Left ventricle myocardium superior (tissue), 1 donor: ENCODE data around the gene SLTM. TPM values are rescaled to one million over a fixed set of nuclear protein-coding genes. Genes with fewer than 3 reads are reported as not detected.
"Not testable (repeated sequence)": the region's sequence is repeated elsewhere in the genome, so short reads cannot be mapped to it uniquely, and the experiment has no call there.

Source experiments
- ATAC-seq: fragments of 200-7000 bp; cut with Tn5 transposase; one replicate; pipeline ENCODE4 v1.9.1; 2020; ENCODE audit warnings: mild to moderate bottlenecking, moderate library complexity
- DNase-seq: peaks from one replicate; pipeline ENCODE4 v3.0.0-alpha.2; 2020
- intact Hi-C: fragments of 100-400 bp; cut with micrococcal nuclease; formaldehyde crosslinking; loops from one replicate; pipeline ENCODE4 v1.11.0; 2022
- total RNA-seq: library from RNA; stranded (reverse); fragmentation: NEBNext Ultra II Directional; extraction: Animal tissue kit (Norgen Biotek cat#: 25700); gene quantifications from one replicate; pipeline ENCODE4 v1.2.1, GENCODE V29; 2021
- donor health status: DM: no; HTN: yes; CAD: no; lungs with severe emphysema.

SLTM gene
- total RNA-seq, 1 donor from 2014 or later = 43.8 TPM

GRCh38 chr15:58886921-58887320, 46.6 kb downstream of the SLTM start:
- ATAC-seq = no peak
- intact Hi-C loops = no loop called here
- DNase-seq = no peak

GRCh38 chr15:58883926-58884325, 49.6 kb downstream of the SLTM start:
- DNase-seq, ATAC-seq, intact Hi-C loops: not testable (repeated sequence)

DNA sequence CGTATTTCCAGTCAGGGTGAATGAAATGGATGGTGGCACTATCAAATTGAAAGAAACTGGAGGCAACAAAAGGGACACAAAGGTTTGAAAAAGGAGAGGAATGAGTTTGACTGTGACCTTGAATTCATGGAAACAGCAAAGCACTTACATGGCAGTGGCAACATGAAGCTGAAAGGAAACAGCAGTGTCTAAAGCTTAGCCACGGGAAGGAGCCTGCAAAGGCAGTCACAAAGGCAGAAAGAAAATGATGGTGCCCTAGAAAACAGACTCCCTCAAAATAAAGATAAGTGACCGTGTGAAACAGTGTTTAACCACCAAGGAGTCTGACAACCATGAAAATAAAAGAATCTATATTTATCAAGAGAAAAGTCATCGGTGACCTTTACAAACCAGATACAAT, 51.2 kb downstream of the SLTM start:
- no peak for ATAC-seq
- no peak for DNase-seq
- intact Hi-C loops = no loop called here

- DNase-seq = no peak
- no peak for ATAC-seq
- intact Hi-C loops = no loop called here
These were observed 53.2 kb downstream of the SLTM start for GRCh38 chr15:58880320-58880719.

GRCh38 chr15:58877999-58878825, 55.3 kb downstream of the SLTM start:
- intact Hi-C loops = no loop called here
- no peak for ATAC-seq

DNA sequence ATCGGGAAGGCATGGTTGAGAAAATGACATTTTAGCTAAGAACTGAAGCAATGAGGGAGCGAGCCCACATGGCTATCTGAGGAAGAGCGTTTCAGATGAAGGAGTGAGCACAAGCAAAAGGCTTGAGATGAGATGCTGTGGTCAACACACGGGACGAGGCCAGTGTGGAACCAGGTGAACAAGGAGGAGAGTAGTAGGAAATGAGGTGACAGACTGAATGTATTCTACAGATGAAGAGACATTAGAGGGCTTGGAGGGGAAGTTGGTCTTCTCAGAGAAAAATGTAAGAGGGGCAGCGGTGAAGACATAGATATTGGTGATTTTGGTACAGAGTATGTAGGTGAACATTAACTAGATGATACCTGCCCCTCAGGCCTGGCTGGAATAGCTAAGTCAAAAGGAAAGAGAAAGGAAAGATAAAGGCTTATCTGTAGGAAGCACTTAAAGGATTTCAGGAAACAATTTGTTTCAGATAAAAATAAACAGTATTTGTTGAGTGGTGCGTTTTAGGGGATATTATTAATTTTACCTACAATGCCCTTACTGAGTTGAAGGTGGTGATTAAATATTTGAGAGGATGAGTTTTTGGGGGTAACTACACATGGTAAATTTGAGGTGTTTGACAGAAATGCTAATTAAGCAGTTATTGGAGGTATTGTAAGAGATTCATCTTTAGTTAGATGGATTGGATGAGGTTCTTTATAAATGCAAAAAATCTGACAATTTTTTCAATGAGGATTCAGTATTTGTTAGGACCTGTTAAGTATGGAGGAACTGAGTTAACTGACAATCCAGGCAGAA, 57.0 kb downstream of the SLTM start:
- ATAC-seq (no peak), DNase-seq (no peak)
- intact Hi-C loops = no loop called here

More at GRCh38 chr15:58877999-58878825, 55.3 kb downstream of the SLTM start:
- no peak for DNase-seq

GRCh38 chr15:58875343-58875742, 58.1 kb downstream of the SLTM start:
- no peak for ATAC-seq

GRCh38 chr15:58873267-58873666, 60.2 kb downstream of the SLTM start:
- DNase-seq (no peak), ATAC-seq (no peak)
- intact Hi-C loops = no loop called here

More at GRCh38 chr15:58875343-58875742, 58.1 kb downstream of the SLTM start:
- intact Hi-C loops = no loop called here
- no peak for DNase-seq

DNA sequence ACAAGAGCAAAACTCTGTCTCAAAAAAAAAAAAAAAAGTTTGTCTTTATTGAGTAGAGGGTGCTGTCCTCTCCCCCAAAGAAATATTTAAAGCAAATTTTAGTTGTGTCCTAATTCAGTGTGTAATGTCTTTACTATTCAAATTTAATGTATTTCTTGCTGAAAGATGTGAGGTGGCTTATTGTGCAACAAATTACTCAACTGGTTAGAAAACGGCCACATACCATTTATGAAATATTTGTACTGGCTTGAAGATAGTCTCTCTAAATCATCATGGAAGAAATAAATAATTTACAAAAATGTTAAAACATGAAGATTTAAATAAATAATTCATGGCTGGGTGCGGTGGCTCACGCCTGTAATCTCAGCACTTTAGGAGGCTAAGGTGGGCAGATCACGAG, 63.0 kb downstream of the SLTM start:
- intact Hi-C loops = no loop called here
- ATAC-seq = no peak
- no peak for DNase-seq

DNA sequence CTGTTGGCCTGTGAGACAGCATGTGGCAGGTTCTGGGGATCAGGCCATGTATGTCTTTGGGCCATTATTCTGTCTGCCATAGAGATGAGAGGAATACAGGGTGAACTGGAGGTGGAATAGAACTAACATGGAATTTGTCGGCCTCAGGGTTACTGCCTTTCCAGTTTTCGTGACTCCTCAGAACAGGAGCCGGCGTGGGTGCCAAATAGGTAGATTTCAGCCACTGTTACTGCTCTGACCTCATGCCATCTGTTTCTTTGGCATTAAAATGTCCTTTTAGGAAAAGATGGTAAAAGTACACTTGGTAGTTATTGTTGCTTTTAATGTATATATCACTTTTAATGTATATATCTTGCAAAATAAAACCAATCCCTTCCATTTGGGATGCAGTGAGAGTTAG, 65.6 kb downstream of the SLTM start:
- ATAC-seq (no peak), DNase-seq (no peak)
- intact Hi-C loops = no loop called here

DNA sequence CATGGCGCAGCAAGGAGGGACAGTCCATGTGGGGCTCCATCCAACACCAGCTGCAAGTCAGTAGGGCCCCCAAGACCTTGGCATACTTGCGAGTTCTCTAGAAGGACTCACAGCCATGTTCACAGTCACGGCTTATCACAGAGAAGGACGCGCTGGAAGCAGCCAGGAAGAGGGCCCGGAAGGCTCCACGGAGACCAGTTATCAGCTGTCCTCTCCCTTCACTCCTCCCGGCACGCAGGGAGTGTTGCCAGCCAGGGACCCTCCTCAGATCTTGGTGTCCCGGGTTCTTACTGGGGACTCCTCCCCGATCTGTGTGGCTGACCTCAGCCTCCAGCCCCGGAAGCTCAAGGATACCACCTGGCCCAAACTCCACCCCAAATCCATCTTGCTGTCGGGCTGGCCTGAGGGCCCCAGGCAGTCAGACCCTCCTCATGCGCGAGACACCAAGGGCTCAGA, 68.0 kb downstream of the SLTM start:
- intact Hi-C loops = no loop called here
- no peak for DNase-seq
- ATAC-seq = peak; percentile 62

- intact Hi-C loops = no loop called here
- peak; percentile 60 for DNase-seq
- peak; percentile 82 for ATAC-seq
These were observed 68.7 kb downstream of the SLTM start for GRCh38 chr15:58864602-58865424.

- intact Hi-C loops = no loop called here
- DNase-seq (no peak), ATAC-seq (no peak)
These were observed 71.2 kb downstream of the SLTM start for GRCh38 chr15:58862326-58862725.

GRCh38 chr15:58856621-58857020, 76.9 kb downstream of the SLTM start:
- DNase-seq, ATAC-seq, intact Hi-C loops: not testable (repeated sequence)

GRCh38 chr15:58856086-58856485, 77.4 kb downstream of the SLTM start:
- intact Hi-C loops = no loop called here
- no peak for DNase-seq

GRCh38 chr15:58854593-58854992, 78.9 kb downstream of the SLTM start:
- ATAC-seq = no peak
- intact Hi-C loops = no loop called here
- no peak for DNase-seq

More at GRCh38 chr15:58856086-58856485, 77.4 kb downstream of the SLTM start:
- ATAC-seq = no peak

- ATAC-seq = no peak
- intact Hi-C loops = no loop called here
- DNase-seq = no peak
These were observed 81.1 kb downstream of the SLTM start for GRCh38 chr15:58852347-58852746.

- intact Hi-C loops, DNase-seq, ATAC-seq: not testable (repeated sequence)
These were observed 82.3 kb downstream of the SLTM start for GRCh38 chr15:58851205-58851604.

- DNase-seq = no peak
- intact Hi-C loops = no loop called here
- ATAC-seq = no peak
These were observed 90.6 kb downstream of the SLTM start for GRCh38 chr15:58842713-58843396.
